IMR-90 (cell line): ENCODE data around the gene MB21D2. TPM values are rescaled to one million over a fixed set of nuclear protein-coding genes. Genes with fewer than 3 reads are reported as not detected.

Experiments used
- ATAC-seq: fragments of 200-7000 bp; cut with Tn5 transposase; 2 replicates; pipeline ENCODE4 v1.9.1; 2020; ENCODE audit warnings: low read depth, mild to moderate bottlenecking, moderate library complexity
- BruUV-seq: library from RNA; stranded (reverse); fragments of 400-500 nt; replicated peaks from 2 replicates; lab custom pipeline; 2021; lab: Mats Ljungman, UMichigan
- CTCF ChIA-PET: fragments of 300-600 bp; formaldehyde crosslinking; extraction: SDS; loops from one replicate; lab custom pipeline; 2021; ENCODE audit warnings: antibody characterized with exemption; lab: Yijun Ruan, JAX
- POLR2A ChIA-PET: fragments of 300-600 bp; sonication (Branson Sonifier 250); formaldehyde crosslinking; loops from one replicate; lab custom pipeline; 2022; ENCODE audit warnings: antibody characterized with exemption; ENCODE audit not compliant: unreplicated experiment; lab: Charles Lee
- DNase-seq: peaks from one replicate; pipeline ENCODE4 v3.0.0; 2013
- H2AFZ ChIP-seq: replicated peaks from 2 replicates; pipeline ENCODE3; 2013; ENCODE audit warnings: low read length, mild to moderate bottlenecking; ENCODE audit not compliant: poor library complexity
- H2AK5ac ChIP-seq: 2 replicates; pipeline ENCODE4 v1.6.1; 2013; ENCODE audit warnings: low read depth, low read length, inconsistent platforms
- H2AK9ac ChIP-seq: replicated peaks from 2 replicates; pipeline ENCODE3; 2013; ENCODE audit warnings: mild to moderate bottlenecking, low read depth, low read length, moderate library complexity; ENCODE audit not compliant: poor library complexity
- H2BK120ac ChIP-seq: 2 replicates; pipeline ENCODE4 v1.6.1; 2013; ENCODE audit warnings: low read depth, low read length, inconsistent platforms
- H2BK15ac ChIP-seq: 3 replicates; pipeline ENCODE4 v1.6.1; 2013; ENCODE audit warnings: low read depth, low read length, inconsistent platforms
- H2BK20ac ChIP-seq: 2 replicates; pipeline ENCODE4 v1.6.1; 2013; ENCODE audit warnings: low read depth, mild to moderate bottlenecking, inconsistent platforms, low read length, moderate library complexity
- H2BK5ac ChIP-seq: 2 replicates; pipeline ENCODE4 v1.6.1; 2013; ENCODE audit warnings: mild to moderate bottlenecking, low read depth, low read length, inconsistent platforms; ENCODE audit not compliant: poor library complexity, severe bottlenecking
- H3K14ac ChIP-seq: replicated peaks from 2 replicates; pipeline ENCODE4 v1.6.1; 2013; ENCODE audit warnings: low read depth, low read length, inconsistent platforms
- H3K18ac ChIP-seq: 2 replicates; pipeline ENCODE4 v1.6.1; 2013; ENCODE audit warnings: low read depth, low read length, control low read depth
- H3K23ac ChIP-seq: 2 replicates; pipeline ENCODE4 v1.6.1; 2013; ENCODE audit warnings: low read depth, low read length, inconsistent platforms
- H3K27ac ChIP-seq: 2 replicates; pipeline ENCODE4 v1.5.1; 2013; ENCODE audit warnings: mild to moderate bottlenecking, control low read depth, low read length; ENCODE audit not compliant: insufficient read depth
- H3K27me3 ChIP-seq: 2 replicates; pipeline ENCODE4 v1.6.1; 2013; ENCODE audit warnings: low read length; ENCODE audit not compliant: control insufficient read depth, insufficient read depth
- H3K36me3 ChIP-seq: 2 replicates; pipeline ENCODE4 v1.6.1; 2013; ENCODE audit warnings: low read length, mixed read lengths; ENCODE audit not compliant: control insufficient read depth, insufficient read depth
- H3K4ac ChIP-seq: 2 replicates; pipeline ENCODE4 v1.6.1; 2013; ENCODE audit warnings: low read depth, low read length, inconsistent platforms
- H3K4me1 ChIP-seq: 2 replicates; pipeline ENCODE4 v1.6.1; 2013; ENCODE audit warnings: low read length, mixed read lengths; ENCODE audit not compliant: control insufficient read depth, insufficient read depth
- H3K4me2 ChIP-seq: 2 replicates; pipeline ENCODE4 v1.6.1; 2013; ENCODE audit warnings: low read depth, mild to moderate bottlenecking, control low read depth, low read length, moderate library complexity
- H3K4me3 ChIP-seq: 2 replicates; pipeline ENCODE4 v1.5.1; 2013; ENCODE audit warnings: low read depth, mild to moderate bottlenecking, control low read depth, low read length, moderate library complexity; ENCODE audit not compliant: insufficient read depth
- H3K56ac ChIP-seq: 2 replicates; pipeline ENCODE4 v1.6.1; 2013; ENCODE audit warnings: low read length, inconsistent platforms; ENCODE audit not compliant: insufficient read depth; ENCODE audit errors: extremely low read depth
- H3K79me1 ChIP-seq, 2 experiments: 2 replicates each; pipeline ENCODE4 v1.6.1; 2013; ENCODE audit warnings: low read length in 2 of 2, inconsistent platforms in 1 of 2, low read depth in 1 of 2
- H3K9ac ChIP-seq: 2 replicates; pipeline ENCODE4 v1.6.1; 2013; ENCODE audit warnings: low read depth, low read length, control low read depth
- H3K9me1 ChIP-seq: 2 replicates; pipeline ENCODE4 v1.6.1; 2013; ENCODE audit warnings: low read length, inconsistent platforms; ENCODE audit not compliant: insufficient read depth
- H3K9me3 ChIP-seq: 2 replicates; pipeline ENCODE4 v1.6.1; 2013; ENCODE audit warnings: low read length; ENCODE audit not compliant: control insufficient read depth, insufficient read depth
- H4K20me1 ChIP-seq: 2 replicates; pipeline ENCODE4 v1.6.1; 2013; ENCODE audit warnings: low read length, inconsistent platforms; ENCODE audit not compliant: insufficient read depth
- H4K5ac ChIP-seq: 2 replicates; pipeline ENCODE4 v1.6.1; 2013; ENCODE audit warnings: mild to moderate bottlenecking, low read depth, low read length, control low read depth
- H4K8ac ChIP-seq, 2 experiments: 2 replicates each; pipeline ENCODE4 v1.6.1; 2013; ENCODE audit warnings: low read depth in 2 of 2, low read length in 2 of 2, control low read depth in 1 of 2, inconsistent platforms in 1 of 2
- H4K91ac ChIP-seq: 2 replicates; pipeline ENCODE4 v1.6.1; 2013; ENCODE audit warnings: low read depth, low read length, inconsistent platforms; ENCODE audit not compliant: insufficient read depth
- CEBPB ChIP-seq: IDR thresholded peaks from 2 replicates; pipeline ENCODE4 v1.6.1; 2012; ENCODE audit warnings: low read depth, low read length, improper control_type of control experiment
- CHD1 ChIP-seq: IDR thresholded peaks from 2 replicates; pipeline ENCODE4 v1.6.1; 2012; ENCODE audit warnings: low read depth, low read length, improper control_type of control experiment
- CTCF ChIP-seq: conservative IDR thresholded peaks from 2 replicates; pipeline ENCODE4 v1.5.1; 2012; ENCODE audit warnings: mild to moderate bottlenecking, low read depth, low read length, improper control_type of control experiment
- FOS ChIP-seq: fragments of 150-350 bp; IDR thresholded peaks from 2 replicates; pipeline ENCODE4 v1.6.1; 2016; ENCODE audit warnings: low read depth, low read length
- MAFK ChIP-seq: IDR thresholded peaks from 2 replicates; pipeline ENCODE4 v1.6.1; 2012; ENCODE audit warnings: low read depth, low read length, improper control_type of control experiment
- MAZ ChIP-seq: IDR thresholded peaks from 2 replicates; pipeline ENCODE4 v1.6.1; 2012; ENCODE audit warnings: low read depth, mild to moderate bottlenecking, low read length, improper control_type of control experiment, moderate library complexity, borderline replicate concordance
- MXI1 ChIP-seq: IDR thresholded peaks from 2 replicates; pipeline ENCODE4 v1.6.1; 2012; ENCODE audit warnings: low read depth, mild to moderate bottlenecking, low read length, moderate library complexity, borderline replicate concordance
- NFE2L2 ChIP-seq: fragments of 150-350 bp; IDR thresholded peaks from 2 replicates; pipeline ENCODE4 v1.6.1; 2016; ENCODE audit warnings: low read depth, mild to moderate bottlenecking, low read length
- RCOR1 ChIP-seq: IDR thresholded peaks from 2 replicates; pipeline ENCODE4 v1.6.1; 2012; ENCODE audit warnings: mild to moderate bottlenecking, low read length, improper control_type of control experiment; ENCODE audit not compliant: insufficient replicate concordance
- SMC3 ChIP-seq: fragments of 150-350 bp; IDR thresholded peaks from 2 replicates; pipeline ENCODE4 v1.6.1; 2016; ENCODE audit warnings: low read depth, mild to moderate bottlenecking, antibody characterized with exemption, low read length, moderate library complexity
- WGBS, 2 experiments: methylation state at CpG; one replicate each; pipeline versions ENCODE4 v1.1.5 to v1.1.7; 2013; ENCODE audit warnings: missing lambda C conversion rate in 2 of 2; ENCODE audit not compliant: insufficient read length in 1 of 2; ENCODE audit errors: extremely low coverage in 2 of 2; 5-methylcytosine and 5-hydroxymethylcytosine counted together
- dilution Hi-C: fragments of 300-500 bp; cut with HindIII; formaldehyde crosslinking; loops from one replicate; pipeline ENCODE4 v1.14.3; 2018; ENCODE audit warnings: low sequenced_read_pairs; ENCODE audit not compliant: unreplicated experiment
- in situ Hi-C: fragments of 300-500 bp; cut with MboI; formaldehyde crosslinking; loops from 3 replicates; pipeline ENCODE4 v1.14.3; 2019; ENCODE audit warnings: low sequenced_read_pairs, inconsistent platforms, mixed read lengths
- intact Hi-C: fragments of 100-400 bp; cut with micrococcal nuclease; formaldehyde crosslinking; loops from 2 replicates; pipeline ENCODE4 v1.10.0; 2022
- polyA plus RNA-seq, 3 experiments: library from polyadenylated mRNA; depleted of rRNA; stranded (reverse); fragments of >200 nt; gene quantifications; 2 replicates each; pipeline ENCODE4 v1.2.3, GENCODE V29; 2012; ENCODE audit warnings: low replicate concordance in 1 of 3
- total RNA-seq: library from RNA; depleted of rRNA; stranded (reverse); fragments of >200 nt; gene quantifications from 2 replicates; pipeline ENCODE4 v1.2.3, GENCODE V29; 2012

Gene MB21D2
- total and polyA plus RNA-seq, 2 of the 4 experiments (the other 2 are of a cell fraction) = 13.6 to 44.8 TPM

GRCh38 chr3:192747746-192748145, 169.9 kb downstream of the MB21D2 start:
- CTCF ChIA-PET = no interaction called here

More at GRCh38 chr3:192747746-192748145, 169.9 kb downstream of the MB21D2 start:
- Histone ChIP-seq H3K18ac (no peak overlapping the region), H3K27ac (no peak overlapping the region), H2BK20ac (no peak overlapping the region), H3K4me1 (no peaks in the 10 kb centered on the region), H2BK120ac (no peak overlapping the region), H4K8ac (no peak overlapping the region), H3K23ac (no peak overlapping the region), H3K79me1 (no peaks in the 10 kb centered on the region), H3K27me3 (no peaks in the 10 kb centered on the region), H3K9me1 (no peaks in the 10 kb centered on the region), H4K5ac (no peak overlapping the region), H2AFZ (no peak overlapping the region), H2AK9ac (no peak overlapping the region), H3K9ac (no peak overlapping the region), H2AK5ac (no peak overlapping the region), H3K4me3 (no peak overlapping the region), H3K56ac (no peak overlapping the region), H4K20me1 (no peaks in the 10 kb centered on the region), H2BK5ac (no peak overlapping the region), H3K9me3 (peaks cover 1% of the 10 kb centered on the region), H4K91ac (no peak overlapping the region), H3K14ac (no peak overlapping the region), H3K4ac (no peak overlapping the region), H3K36me3 (no peaks in the 10 kb centered on the region), H2BK15ac (no peak overlapping the region), H3K4me2 (no peak overlapping the region)
- intact Hi-C loops = no loop called here
- POLR2A ChIA-PET = no interaction called here
- in situ Hi-C loops = no loop called here
- ATAC-seq (no peak), DNase-seq (no peak)
- dilution Hi-C loops = no loop called here
- TF ChIP-seq MAFK (no peak), FOS (no peak), CEBPB (no peak), CTCF (no peak), MXI1 (no peak), SMC3 (no peak), RCOR1 (no peak), NFE2L2 (no peak), CHD1 (no peak), MAZ (no peak)
- BruUV-seq = no TSS peak
- WGBS, 2 experiments = no CpG with 5 or more reads among the region's 3 CpGs
